ENCODE measurements around the gene HOXD12.

DNA sequence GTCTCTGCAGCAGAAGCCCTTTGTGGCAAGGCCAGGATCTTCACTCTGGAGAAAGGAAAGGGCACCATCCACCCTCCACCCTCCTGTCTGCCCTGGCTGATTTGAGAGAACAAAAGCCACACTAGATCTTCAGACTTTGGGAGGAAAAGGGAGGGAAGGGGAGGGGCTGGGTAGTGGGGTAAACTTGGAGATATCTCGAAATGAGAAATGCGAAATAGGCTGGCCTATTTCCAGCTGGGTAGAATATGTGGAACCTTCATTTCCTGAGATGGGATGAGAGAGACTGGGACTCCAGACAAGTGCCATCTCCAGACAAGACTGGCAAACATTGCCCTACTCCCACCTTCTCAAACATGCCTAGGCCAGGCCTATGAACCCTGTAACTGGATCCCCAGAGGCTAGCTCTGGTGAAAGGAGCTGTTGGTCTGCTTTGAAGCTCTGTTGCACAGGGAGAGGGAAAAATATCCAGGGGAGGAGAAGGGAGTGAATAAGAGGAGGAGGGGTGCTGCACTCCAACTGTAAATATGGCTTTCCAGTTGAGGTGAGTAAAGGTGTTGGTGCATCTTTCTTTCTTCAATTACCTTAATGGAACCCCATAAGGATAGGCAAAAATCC lies 1.7 kb downstream of the HOXD12 start:
- TF ChIP-seq, protein P1, sequence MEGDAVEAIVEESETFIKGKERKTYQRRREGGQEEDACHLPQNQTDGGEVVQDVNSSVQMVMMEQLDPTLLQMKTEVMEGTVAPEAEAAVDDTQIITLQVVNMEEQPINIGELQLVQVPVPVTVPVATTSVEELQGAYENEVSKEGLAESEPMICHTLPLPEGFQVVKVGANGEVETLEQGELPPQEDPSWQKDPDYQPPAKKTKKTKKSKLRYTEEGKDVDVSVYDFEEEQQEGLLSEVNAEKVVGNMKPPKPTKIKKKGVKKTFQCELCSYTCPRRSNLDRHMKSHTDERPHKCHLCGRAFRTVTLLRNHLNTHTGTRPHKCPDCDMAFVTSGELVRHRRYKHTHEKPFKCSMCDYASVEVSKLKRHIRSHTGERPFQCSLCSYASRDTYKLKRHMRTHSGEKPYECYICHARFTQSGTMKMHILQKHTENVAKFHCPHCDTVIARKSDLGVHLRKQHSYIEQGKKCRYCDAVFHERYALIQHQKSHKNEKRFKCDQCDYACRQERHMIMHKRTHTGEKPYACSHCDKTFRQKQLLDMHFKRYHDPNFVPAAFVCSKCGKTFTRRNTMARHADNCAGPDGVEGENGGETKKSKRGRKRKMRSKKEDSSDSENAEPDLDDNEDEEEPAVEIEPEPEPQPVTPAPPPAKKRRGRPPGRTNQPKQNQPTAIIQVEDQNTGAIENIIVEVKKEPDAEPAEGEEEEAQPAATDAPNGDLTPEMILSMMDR (conservative IDR thresholded peaks at IDR 0.05; ENCODE audit: low read depth in 2 of 2), result no peak
- no peak for TF ChIP-seq STAT1 (IDR thresholded peaks at IDR 0.05; ENCODE audit: unreplicated experiment)
- peak; percentile 95 for TF ChIP-seq EZH2 (IDR thresholded peaks at IDR 0.05; ENCODE audit: low read depth, unreplicated experiment)
- TF ChIP-seq CREB1 (CRISPR knock-in tag; IDR thresholded peaks at IDR 0.05; ENCODE audit: low read depth), result no peak
- no peak for TF ChIP-seq EZH2phosphoT487 (IDR thresholded peaks at IDR 0.05; ENCODE audit: unreplicated experiment)
- no peak for TF ChIP-seq POLR2AphosphoS5 (IDR thresholded peaks at IDR 0.05; ENCODE audit: low read depth)
- no peak for TF ChIP-seq REST (IDR thresholded peaks at IDR 0.05; ENCODE audit: unreplicated experiment)
- no peak for TF ChIP-seq NANOG (IDR thresholded peaks at IDR 0.05; ENCODE audit: borderline replicate concordance)
- TF ChIP-seq, protein P2, sequence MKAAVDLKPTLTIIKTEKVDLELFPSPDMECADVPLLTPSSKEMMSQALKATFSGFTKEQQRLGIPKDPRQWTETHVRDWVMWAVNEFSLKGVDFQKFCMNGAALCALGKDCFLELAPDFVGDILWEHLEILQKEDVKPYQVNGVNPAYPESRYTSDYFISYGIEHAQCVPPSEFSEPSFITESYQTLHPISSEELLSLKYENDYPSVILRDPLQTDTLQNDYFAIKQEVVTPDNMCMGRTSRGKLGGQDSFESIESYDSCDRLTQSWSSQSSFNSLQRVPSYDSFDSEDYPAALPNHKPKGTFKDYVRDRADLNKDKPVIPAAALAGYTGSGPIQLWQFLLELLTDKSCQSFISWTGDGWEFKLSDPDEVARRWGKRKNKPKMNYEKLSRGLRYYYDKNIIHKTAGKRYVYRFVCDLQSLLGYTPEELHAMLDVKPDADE (IDR thresholded peaks at IDR 0.05), result no peak
- no peak for TF ChIP-seq JUNB (IDR thresholded peaks at IDR 0.05; ENCODE audit: unreplicated experiment)
- no peak for TF ChIP-seq ZNF114 (CRISPR knock-in tag; IDR thresholded peaks at IDR 0.05)
- no peak for TF ChIP-seq ZNF331 (CRISPR knock-in tag; IDR thresholded peaks at IDR 0.05; ENCODE audit: low read depth)
- TF ChIP-seq, protein P3, sequence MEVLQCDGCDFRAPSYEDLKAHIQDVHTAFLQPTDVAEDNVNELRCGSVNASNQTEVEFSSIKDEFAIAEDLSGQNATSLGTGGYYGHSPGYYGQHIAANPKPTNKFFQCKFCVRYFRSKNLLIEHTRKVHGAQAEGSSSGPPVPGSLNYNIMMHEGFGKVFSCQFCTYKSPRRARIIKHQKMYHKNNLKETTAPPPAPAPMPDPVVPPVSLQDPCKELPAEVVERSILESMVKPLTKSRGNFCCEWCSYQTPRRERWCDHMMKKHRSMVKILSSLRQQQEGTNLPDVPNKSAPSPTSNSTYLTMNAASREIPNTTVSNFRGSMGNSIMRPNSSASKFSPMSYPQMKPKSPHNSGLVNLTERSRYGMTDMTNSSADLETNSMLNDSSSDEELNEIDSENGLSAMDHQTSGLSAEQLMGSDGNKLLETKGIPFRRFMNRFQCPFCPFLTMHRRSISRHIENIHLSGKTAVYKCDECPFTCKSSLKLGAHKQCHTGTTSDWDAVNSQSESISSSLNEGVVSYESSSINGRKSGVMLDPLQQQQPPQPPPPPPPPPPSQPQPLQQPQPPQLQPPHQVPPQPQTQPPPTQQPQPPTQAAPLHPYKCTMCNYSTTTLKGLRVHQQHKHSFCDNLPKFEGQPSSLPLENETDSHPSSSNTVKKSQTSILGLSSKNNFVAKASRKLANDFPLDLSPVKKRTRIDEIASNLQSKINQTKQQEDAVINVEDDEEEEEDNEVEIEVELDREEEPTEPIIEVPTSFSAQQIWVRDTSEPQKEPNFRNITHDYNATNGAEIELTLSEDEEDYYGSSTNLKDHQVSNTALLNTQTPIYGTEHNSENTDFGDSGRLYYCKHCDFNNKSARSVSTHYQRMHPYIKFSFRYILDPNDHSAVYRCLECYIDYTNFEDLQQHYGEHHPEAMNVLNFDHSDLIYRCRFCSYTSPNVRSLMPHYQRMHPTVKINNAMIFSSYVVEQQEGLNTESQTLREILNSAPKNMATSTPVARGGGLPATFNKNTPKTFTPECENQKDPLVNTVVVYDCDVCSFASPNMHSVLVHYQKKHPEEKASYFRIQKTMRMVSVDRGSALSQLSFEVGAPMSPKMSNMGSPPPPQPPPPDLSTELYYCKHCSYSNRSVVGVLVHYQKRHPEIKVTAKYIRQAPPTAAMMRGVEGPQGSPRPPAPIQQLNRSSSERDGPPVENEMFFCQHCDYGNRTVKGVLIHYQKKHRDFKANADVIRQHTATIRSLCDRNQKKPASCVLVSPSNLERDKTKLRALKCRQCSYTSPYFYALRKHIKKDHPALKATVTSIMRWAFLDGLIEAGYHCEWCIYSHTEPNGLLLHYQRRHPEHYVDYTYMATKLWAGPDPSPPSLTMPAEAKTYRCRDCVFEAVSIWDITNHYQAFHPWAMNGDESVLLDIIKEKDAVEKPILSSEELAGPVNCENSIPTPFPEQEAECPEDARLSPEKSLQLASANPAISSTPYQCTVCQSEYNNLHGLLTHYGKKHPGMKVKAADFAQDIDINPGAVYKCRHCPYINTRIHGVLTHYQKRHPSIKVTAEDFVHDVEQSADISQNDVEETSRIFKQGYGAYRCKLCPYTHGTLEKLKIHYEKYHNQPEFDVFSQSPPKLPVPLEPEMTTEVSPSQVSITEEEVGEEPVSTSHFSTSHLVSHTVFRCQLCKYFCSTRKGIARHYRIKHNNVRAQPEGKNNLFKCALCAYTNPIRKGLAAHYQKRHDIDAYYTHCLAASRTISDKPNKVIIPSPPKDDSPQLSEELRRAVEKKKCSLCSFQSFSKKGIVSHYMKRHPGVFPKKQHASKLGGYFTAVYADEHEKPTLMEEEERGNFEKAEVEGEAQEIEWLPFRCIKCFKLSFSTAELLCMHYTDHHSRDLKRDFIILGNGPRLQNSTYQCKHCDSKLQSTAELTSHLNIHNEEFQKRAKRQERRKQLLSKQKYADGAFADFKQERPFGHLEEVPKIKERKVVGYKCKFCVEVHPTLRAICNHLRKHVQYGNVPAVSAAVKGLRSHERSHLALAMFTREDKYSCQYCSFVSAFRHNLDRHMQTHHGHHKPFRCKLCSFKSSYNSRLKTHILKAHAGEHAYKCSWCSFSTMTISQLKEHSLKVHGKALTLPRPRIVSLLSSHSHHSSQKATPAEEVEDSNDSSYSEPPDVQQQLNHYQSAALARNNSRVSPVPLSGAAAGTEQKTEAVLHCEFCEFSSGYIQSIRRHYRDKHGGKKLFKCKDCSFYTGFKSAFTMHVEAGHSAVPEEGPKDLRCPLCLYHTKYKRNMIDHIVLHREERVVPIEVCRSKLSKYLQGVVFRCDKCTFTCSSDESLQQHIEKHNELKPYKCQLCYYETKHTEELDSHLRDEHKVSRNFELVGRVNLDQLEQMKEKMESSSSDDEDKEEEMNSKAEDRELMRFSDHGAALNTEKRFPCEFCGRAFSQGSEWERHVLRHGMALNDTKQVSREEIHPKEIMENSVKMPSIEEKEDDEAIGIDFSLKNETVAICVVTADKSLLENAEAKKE (CRISPR knock-in tag; IDR thresholded peaks at IDR 0.05), result no peak
